ENCODE results near the gene LNP1. TPM values are rescaled to one million over a fixed set of nuclear protein-coding genes. Genes with fewer than 3 reads are reported as not detected.

LNP1 gene
- total RNA-seq, 4 donors from 2014 or later: 1.1 to 3.7 (median 1.9) TPM

DNA sequence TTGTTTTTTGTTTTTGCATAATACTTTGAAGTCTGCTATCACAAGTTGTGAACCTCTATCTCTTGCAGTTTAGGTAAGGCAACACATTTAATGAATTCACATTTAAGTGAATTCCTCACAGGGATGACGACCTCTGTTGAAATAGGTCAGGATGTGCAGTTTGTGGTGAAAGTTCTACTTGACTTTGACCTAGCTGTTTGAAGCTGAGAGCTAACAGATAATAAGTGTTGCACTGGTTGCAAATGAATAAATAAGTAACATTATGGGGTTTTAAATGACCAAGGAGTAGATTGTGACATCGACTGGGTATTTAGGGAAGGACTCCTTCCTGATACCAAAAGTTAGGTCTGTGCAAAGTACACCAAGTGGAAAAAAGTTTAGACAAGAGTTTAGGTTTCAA is 42.9 kb upstream of the LNP1 start:
- no peak for DNase-seq
- intact Hi-C loops (cut with DNase I; ENCODE audit: low total_unique reads) (no loop called here), in situ Hi-C loops (cut with MboI; ENCODE audit: low sequenced_read_pairs in 4 of 4) (no loop called here)
- no peaks in the 10 kb centered on the region for H3K9me3 ChIP-seq
- no peak overlapping the region for H3K4me3 ChIP-seq
- H3K27ac ChIP-seq: no peak overlapping the region
- H3K27me3 ChIP-seq: no peaks in the 10 kb centered on the region
- no peak for ATAC-seq
- peaks cover 0 to 61% of the 10 kb centered on the region in 2 donors for H3K36me3 ChIP-seq
- H3K4me1 ChIP-seq: no peaks in the 10 kb centered on the region
- TF ChIP-seq, protein P1, sequence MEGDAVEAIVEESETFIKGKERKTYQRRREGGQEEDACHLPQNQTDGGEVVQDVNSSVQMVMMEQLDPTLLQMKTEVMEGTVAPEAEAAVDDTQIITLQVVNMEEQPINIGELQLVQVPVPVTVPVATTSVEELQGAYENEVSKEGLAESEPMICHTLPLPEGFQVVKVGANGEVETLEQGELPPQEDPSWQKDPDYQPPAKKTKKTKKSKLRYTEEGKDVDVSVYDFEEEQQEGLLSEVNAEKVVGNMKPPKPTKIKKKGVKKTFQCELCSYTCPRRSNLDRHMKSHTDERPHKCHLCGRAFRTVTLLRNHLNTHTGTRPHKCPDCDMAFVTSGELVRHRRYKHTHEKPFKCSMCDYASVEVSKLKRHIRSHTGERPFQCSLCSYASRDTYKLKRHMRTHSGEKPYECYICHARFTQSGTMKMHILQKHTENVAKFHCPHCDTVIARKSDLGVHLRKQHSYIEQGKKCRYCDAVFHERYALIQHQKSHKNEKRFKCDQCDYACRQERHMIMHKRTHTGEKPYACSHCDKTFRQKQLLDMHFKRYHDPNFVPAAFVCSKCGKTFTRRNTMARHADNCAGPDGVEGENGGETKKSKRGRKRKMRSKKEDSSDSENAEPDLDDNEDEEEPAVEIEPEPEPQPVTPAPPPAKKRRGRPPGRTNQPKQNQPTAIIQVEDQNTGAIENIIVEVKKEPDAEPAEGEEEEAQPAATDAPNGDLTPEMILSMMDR (IDR thresholded peaks at IDR 0.05 in 4 of 5, conservative IDR thresholded peaks at IDR 0.05 in 1 of 5): no peak
- TF ChIP-seq POLR2A (IDR thresholded peaks at IDR 0.05): no peak

DNA sequence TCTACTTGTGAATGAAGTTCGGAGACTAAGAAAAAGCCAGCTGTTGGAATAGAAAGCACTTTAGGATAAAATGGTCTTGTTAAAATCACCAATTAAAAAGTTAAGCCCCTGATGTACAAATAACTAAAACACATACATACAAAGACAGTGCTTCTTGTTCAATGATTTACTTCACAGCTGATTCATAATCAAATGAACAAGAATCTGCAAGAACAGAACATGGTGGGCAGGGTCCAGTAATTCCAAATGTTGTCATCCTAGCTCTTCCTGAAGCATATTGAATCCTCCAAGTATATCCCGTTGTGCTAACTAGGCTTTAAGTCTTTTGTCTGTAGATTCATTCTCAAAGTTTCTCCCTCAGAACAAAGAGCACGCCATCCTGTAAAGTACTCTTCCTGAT is 42.3 kb upstream of the LNP1 start:
- Histone ChIP-seq H3K36me3 (peaks cover 0 to 59% of the 10 kb centered on the region in 2 donors), H3K27ac (no peak overlapping the region), H3K4me1 (no peaks in the 10 kb centered on the region), H3K4me3 (no peak overlapping the region), H3K27me3 (no peaks in the 10 kb centered on the region), H3K9me3 (no peaks in the 10 kb centered on the region)
- DNase-seq (no peak), ATAC-seq (no peak)
- no peak for TF ChIP-seq POLR2A (IDR thresholded peaks at IDR 0.05)
- TF ChIP-seq, protein P1 (IDR thresholded peaks at IDR 0.05 in 4 of 5, conservative IDR thresholded peaks at IDR 0.05 in 1 of 5): no peak
- intact Hi-C loops (cut with DNase I; ENCODE audit: low total_unique reads) (no loop called here), in situ Hi-C loops (cut with MboI; ENCODE audit: low sequenced_read_pairs in 4 of 4) (no loop called here)

DNA sequence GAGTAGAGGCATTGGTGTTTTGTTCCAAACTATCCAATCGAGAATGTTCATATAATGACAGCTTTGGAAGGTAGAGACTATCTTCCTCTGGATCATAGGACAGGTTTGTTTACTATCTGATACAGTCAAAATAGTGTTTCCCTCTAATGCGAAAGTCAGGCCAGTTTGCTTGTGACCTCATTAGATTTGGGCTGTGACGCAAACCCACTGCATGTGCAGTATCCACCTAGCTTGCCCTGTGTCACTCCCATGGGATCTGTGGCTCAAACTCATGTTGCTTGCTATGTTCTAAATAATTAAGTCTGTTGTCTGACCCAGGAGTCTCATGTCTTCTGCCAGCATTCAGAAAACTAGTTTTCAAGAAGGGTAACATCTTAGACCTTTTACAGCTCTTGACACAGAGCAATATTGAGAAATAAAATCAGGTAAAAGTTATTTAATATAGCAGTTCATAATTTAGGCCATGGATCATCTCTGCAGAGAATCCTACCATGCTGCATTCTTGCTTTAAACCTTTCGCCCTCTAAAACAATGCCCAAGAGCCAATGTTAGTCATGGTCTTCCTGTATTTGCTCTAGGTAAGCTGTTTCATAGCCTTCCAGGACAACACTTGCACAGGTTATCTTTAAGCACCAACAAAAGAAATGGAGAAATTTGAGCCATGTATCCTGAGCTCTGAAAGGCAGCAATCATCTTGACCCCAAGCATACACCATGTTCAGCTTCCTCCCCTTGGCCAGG is 40.4 kb upstream of the LNP1 start:
- ATAC-seq (no peak), DNase-seq (no peak)
- H3K4me1 ChIP-seq: no peaks in the 10 kb centered on the region
- in situ Hi-C loops (cut with MboI; ENCODE audit: low sequenced_read_pairs in 4 of 4) (no loop called here), intact Hi-C loops (cut with DNase I; ENCODE audit: low total_unique reads) (no loop called here)
- TF ChIP-seq, protein P1 (IDR thresholded peaks at IDR 0.05 in 4 of 5, conservative IDR thresholded peaks at IDR 0.05 in 1 of 5): no peak
- no peak for TF ChIP-seq POLR2A (IDR thresholded peaks at IDR 0.05)
- no peak overlapping the region for H3K4me3 ChIP-seq
- H3K36me3 ChIP-seq: peaks cover 0 to 59% of the 10 kb centered on the region in 2 donors
- H3K9me3 ChIP-seq: no peaks in the 10 kb centered on the region
- H3K27ac ChIP-seq: no peak overlapping the region
- H3K27me3 ChIP-seq: no peaks in the 10 kb centered on the region

DNA sequence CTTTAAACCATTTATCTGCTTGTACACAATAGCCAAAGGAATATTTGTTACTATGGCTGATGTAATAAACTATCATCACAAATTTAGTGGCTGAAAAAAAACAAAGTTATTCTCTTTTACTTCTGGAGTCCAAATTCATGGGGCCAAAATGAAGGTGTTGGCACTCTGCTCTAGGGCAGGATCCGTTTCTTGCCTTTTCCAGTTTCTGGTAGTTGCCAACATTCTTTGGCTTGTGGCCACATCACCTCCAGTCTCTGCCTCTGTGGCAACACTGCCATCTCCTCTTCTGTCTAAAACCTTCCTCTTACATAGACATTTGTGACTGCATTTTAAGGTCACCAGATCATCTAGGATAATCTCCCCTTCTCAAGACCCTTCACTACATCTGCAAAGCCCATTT is 39.4 kb upstream of the LNP1 start:
- Histone ChIP-seq H3K4me3 (no peak overlapping the region), H3K27ac (no peak overlapping the region), H3K9me3 (no peaks in the 10 kb centered on the region), H3K27me3 (no peaks in the 10 kb centered on the region), H3K36me3 (peaks cover 0 to 59% of the 10 kb centered on the region in 2 donors), H3K4me1 (no peaks in the 10 kb centered on the region)
- ATAC-seq: no peak
- TF ChIP-seq POLR2A (IDR thresholded peaks at IDR 0.05): no peak
- TF ChIP-seq, protein P1 (IDR thresholded peaks at IDR 0.05 in 4 of 5, conservative IDR thresholded peaks at IDR 0.05 in 1 of 5): no peak
- intact Hi-C loops (cut with DNase I; ENCODE audit: low total_unique reads): no loop called here
- no peak for DNase-seq
- in situ Hi-C loops (cut with MboI; ENCODE audit: low sequenced_read_pairs in 4 of 4): no loop called here

DNA sequence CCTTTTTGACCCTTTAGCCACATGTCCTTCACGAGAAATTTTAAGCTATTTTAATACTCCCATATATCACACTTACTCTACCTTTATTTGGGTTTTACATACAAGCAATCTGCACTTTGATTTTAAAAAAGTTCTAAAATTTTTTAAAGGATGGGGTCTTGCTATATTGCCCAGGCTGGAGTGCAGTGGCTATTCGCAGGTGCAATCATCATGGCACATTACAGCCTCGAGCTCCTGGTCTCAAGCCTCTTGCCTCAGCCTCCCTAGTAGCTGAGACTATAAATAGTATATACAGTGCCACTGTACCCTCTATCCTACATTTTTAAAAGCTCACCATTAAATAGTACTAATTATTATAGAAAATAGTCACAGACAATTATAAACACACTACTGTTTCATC is 36.9 kb upstream of the LNP1 start:
- no peak for TF ChIP-seq POLR2A (IDR thresholded peaks at IDR 0.05)
- TF ChIP-seq, protein P1 (IDR thresholded peaks at IDR 0.05 in 4 of 5, conservative IDR thresholded peaks at IDR 0.05 in 1 of 5): no peak
- intact Hi-C loops (cut with DNase I; ENCODE audit: low total_unique reads): no loop called here
- no peak for ATAC-seq
- Histone ChIP-seq H3K27me3 (no peaks in the 10 kb centered on the region), H3K4me1 (no peaks in the 10 kb centered on the region), H3K9me3 (no peaks in the 10 kb centered on the region), H3K36me3 (peaks cover 0 to 77% of the 10 kb centered on the region in 2 donors), H3K4me3 (no peak overlapping the region), H3K27ac (no peak overlapping the region)
- in situ Hi-C loops (cut with MboI; ENCODE audit: low sequenced_read_pairs in 4 of 4): no loop called here
- no peak for DNase-seq
